ENCODE results near the gene LTBP4.

Gene LTBP4

GRCh38 chr19:40605216-40605971, 4.2 kb downstream of the LTBP4 start:
- H3K27me3 ChIP-seq (ENCODE audit: insufficient read depth, low read length), result no peaks in the 10 kb centered on the region

GRCh38 chr19:40607311-40608239, 6.4 kb downstream of the LTBP4 start:
- no peaks in the 10 kb centered on the region for H3K4me1 ChIP-seq (ENCODE audit: insufficient read depth, low read length)
- H3K9me3 ChIP-seq (ENCODE audit: low read length), result no peaks in the 10 kb centered on the region
- H3K27me3 ChIP-seq (ENCODE audit: insufficient read depth, low read length), result no peaks in the 10 kb centered on the region
- H3K36me3 ChIP-seq (ENCODE audit: insufficient read depth, low read length), result peaks cover 36% of the 10 kb centered on the region
- no peak overlapping the region for H2AFZ ChIP-seq (ENCODE audit: low read depth, low read length)
- H3K4me3 ChIP-seq (ENCODE audit: low read length), result no peak overlapping the region

More at GRCh38 chr19:40605216-40605971, 4.2 kb downstream of the LTBP4 start:
- Histone ChIP-seq H3K9me3 (ENCODE audit: low read length) (no peaks in the 10 kb centered on the region), H2AFZ (ENCODE audit: low read depth, low read length) (no peak overlapping the region), H3K4me1 (ENCODE audit: insufficient read depth, low read length) (no peaks in the 10 kb centered on the region), H3K4me3 (ENCODE audit: low read length) (no peak overlapping the region), H3K36me3 (ENCODE audit: insufficient read depth, low read length) (peaks cover 24% of the 10 kb centered on the region)

- no peak overlapping the region for H3K4me3 ChIP-seq (ENCODE audit: low read length)
- no peaks in the 10 kb centered on the region for H3K27me3 ChIP-seq (ENCODE audit: insufficient read depth, low read length)
- H3K36me3 ChIP-seq (ENCODE audit: insufficient read depth, low read length), result peaks cover 40% of the 10 kb centered on the region
- no peak overlapping the region for H2AFZ ChIP-seq (ENCODE audit: low read depth, low read length)
- H3K9me3 ChIP-seq (ENCODE audit: low read length), result peaks cover 3% of the 10 kb centered on the region
- H3K4me1 ChIP-seq (ENCODE audit: insufficient read depth, low read length), result no peaks in the 10 kb centered on the region
Observed at GRCh38 chr19:40608240-40608621, 7.1 kb downstream of the LTBP4 start.

- peaks cover 45% of the 10 kb centered on the region for H3K36me3 ChIP-seq (ENCODE audit: insufficient read depth, low read length)
- H3K9me3 ChIP-seq (ENCODE audit: low read length), result peaks cover 4% of the 10 kb centered on the region
- H3K4me3 ChIP-seq (ENCODE audit: low read length), result no peak overlapping the region
- H2AFZ ChIP-seq (ENCODE audit: low read depth, low read length), result no peak overlapping the region
- H3K27me3 ChIP-seq (ENCODE audit: insufficient read depth, low read length), result no peaks in the 10 kb centered on the region
- H3K4me1 ChIP-seq (ENCODE audit: insufficient read depth, low read length), result no peaks in the 10 kb centered on the region
Observed at GRCh38 chr19:40608957-40609356, 7.8 kb downstream of the LTBP4 start.

- Histone ChIP-seq H3K27me3 (ENCODE audit: insufficient read depth, low read length) (no peaks in the 10 kb centered on the region), H3K36me3 (ENCODE audit: insufficient read depth, low read length) (peaks cover 52% of the 10 kb centered on the region), H3K4me1 (ENCODE audit: insufficient read depth, low read length) (no peaks in the 10 kb centered on the region), H3K4me3 (ENCODE audit: low read length) (no peak overlapping the region), H2AFZ (ENCODE audit: low read depth, low read length) (no peak overlapping the region), H3K9me3 (ENCODE audit: low read length) (peaks cover 4% of the 10 kb centered on the region)
Observed at GRCh38 chr19:40609561-40610395, 8.6 kb downstream of the LTBP4 start.

GRCh38 chr19:40610396-40611064, 9.4 kb downstream of the LTBP4 start:
- Histone ChIP-seq H3K27me3 (ENCODE audit: insufficient read depth, low read length) (no peaks in the 10 kb centered on the region), H3K36me3 (ENCODE audit: insufficient read depth, low read length) (peaks cover 46% of the 10 kb centered on the region), H3K4me3 (ENCODE audit: low read length) (no peak overlapping the region), H3K9me3 (ENCODE audit: low read length) (peaks cover 4% of the 10 kb centered on the region), H2AFZ (ENCODE audit: low read depth, low read length) (no peak overlapping the region), H3K4me1 (ENCODE audit: insufficient read depth, low read length) (no peaks in the 10 kb centered on the region)

- H3K27me3 ChIP-seq (ENCODE audit: insufficient read depth, low read length), result no peaks in the 10 kb centered on the region
- H3K9me3 ChIP-seq (ENCODE audit: low read length), result peaks cover 4% of the 10 kb centered on the region
- peaks cover 44% of the 10 kb centered on the region for H3K36me3 ChIP-seq (ENCODE audit: insufficient read depth, low read length)
- no peak overlapping the region for H2AFZ ChIP-seq (ENCODE audit: low read depth, low read length)
- no peak overlapping the region for H3K4me3 ChIP-seq (ENCODE audit: low read length)
- H3K4me1 ChIP-seq (ENCODE audit: insufficient read depth, low read length), result no peaks in the 10 kb centered on the region
Observed at GRCh38 chr19:40611096-40611495, 9.9 kb downstream of the LTBP4 start.

- H3K27me3 ChIP-seq (ENCODE audit: insufficient read depth, low read length), result no peaks in the 10 kb centered on the region
Observed at GRCh38 chr19:40611900-40612698, 10.9 kb downstream of the LTBP4 start.

GRCh38 chr19:40612831-40613689, 11.9 kb downstream of the LTBP4 start:
- no peak overlapping the region for H3K4me3 ChIP-seq (ENCODE audit: low read length)
- H3K27me3 ChIP-seq (ENCODE audit: insufficient read depth, low read length), result no peaks in the 10 kb centered on the region
- no peaks in the 10 kb centered on the region for H3K4me1 ChIP-seq (ENCODE audit: insufficient read depth, low read length)
- peaks cover 52% of the 10 kb centered on the region for H3K36me3 ChIP-seq (ENCODE audit: insufficient read depth, low read length)
- H3K9me3 ChIP-seq (ENCODE audit: low read length), result peaks cover 4% of the 10 kb centered on the region
- H2AFZ ChIP-seq (ENCODE audit: low read depth, low read length), result no peak overlapping the region

More at GRCh38 chr19:40611900-40612698, 10.9 kb downstream of the LTBP4 start:
- Histone ChIP-seq H3K36me3 (ENCODE audit: insufficient read depth, low read length) (peaks cover 51% of the 10 kb centered on the region), H2AFZ (ENCODE audit: low read depth, low read length) (no peak overlapping the region), H3K9me3 (ENCODE audit: low read length) (peaks cover 4% of the 10 kb centered on the region), H3K4me3 (ENCODE audit: low read length) (no peak overlapping the region), H3K4me1 (ENCODE audit: insufficient read depth, low read length) (no peaks in the 10 kb centered on the region)

- no peaks in the 10 kb centered on the region for H3K4me1 ChIP-seq (ENCODE audit: insufficient read depth, low read length)
- H2AFZ ChIP-seq (ENCODE audit: low read depth, low read length), result no peak overlapping the region
- H3K9me3 ChIP-seq (ENCODE audit: low read length), result peaks cover 4% of the 10 kb centered on the region
- no peaks in the 10 kb centered on the region for H3K27me3 ChIP-seq (ENCODE audit: insufficient read depth, low read length)
- H3K36me3 ChIP-seq (ENCODE audit: insufficient read depth, low read length), result peaks cover 53% of the 10 kb centered on the region
- H3K4me3 ChIP-seq (ENCODE audit: low read length), result no peak overlapping the region
Observed at GRCh38 chr19:40613690-40614621, 12.8 kb downstream of the LTBP4 start.
